Kidney glomerular epithelial cell (primary cell): ENCODE measurements around the gene GRAMD4.
"Not testable (repeated sequence)": the region's sequence is repeated elsewhere in the genome, so short reads cannot be mapped to it uniquely, and the experiment has no call there.

Experiments used
- DNase-seq: peaks from one replicate; lab custom pipeline; 2025; lab: John Stamatoyannopoulos, UW

The GRAMD4 gene

DNA sequence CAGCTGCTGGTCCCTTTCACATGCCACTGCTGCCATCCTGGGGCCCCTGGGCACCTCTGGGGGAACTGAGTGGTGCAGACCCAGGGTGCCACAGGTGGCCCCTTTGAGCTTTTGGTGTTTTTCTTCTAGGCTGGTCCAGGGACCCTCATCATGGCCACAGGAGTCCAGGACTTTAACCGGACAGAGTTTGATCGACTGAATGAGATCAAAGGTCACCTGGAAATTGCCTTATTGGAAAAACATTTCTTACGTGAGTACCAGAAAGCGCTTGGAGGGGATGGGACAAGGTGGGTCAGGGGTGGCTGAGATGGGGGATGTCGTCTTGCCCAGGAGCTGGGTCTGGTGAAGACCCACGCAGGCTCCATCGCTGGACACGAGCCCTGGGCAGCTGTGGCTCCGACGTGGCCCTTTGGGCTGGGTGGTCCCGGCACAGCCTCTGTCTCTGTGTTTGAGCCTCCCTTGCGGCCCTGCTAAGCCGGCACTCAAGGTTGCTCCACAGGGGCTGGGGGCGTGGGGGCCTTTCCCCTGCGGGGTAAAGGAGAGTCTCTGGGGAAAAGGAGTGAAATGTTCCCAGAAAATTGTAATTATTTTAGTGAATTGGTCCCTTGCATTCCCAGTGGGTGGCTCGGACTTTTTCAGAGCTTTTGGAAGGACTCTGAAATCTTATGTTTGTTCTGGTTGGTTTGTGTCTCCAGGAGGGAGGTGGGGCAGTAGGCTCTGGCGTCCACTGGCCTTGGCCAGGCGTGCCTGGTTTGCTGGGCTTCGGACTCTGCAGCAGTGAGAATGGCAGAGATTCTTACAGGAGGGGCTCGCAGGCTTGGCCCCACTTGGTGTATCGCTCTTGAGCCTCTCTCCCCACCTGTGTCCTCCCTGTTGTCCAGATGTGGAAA, 17.8 kb downstream of the GRAMD4 start:
- DNase-seq: no peak

DNA sequence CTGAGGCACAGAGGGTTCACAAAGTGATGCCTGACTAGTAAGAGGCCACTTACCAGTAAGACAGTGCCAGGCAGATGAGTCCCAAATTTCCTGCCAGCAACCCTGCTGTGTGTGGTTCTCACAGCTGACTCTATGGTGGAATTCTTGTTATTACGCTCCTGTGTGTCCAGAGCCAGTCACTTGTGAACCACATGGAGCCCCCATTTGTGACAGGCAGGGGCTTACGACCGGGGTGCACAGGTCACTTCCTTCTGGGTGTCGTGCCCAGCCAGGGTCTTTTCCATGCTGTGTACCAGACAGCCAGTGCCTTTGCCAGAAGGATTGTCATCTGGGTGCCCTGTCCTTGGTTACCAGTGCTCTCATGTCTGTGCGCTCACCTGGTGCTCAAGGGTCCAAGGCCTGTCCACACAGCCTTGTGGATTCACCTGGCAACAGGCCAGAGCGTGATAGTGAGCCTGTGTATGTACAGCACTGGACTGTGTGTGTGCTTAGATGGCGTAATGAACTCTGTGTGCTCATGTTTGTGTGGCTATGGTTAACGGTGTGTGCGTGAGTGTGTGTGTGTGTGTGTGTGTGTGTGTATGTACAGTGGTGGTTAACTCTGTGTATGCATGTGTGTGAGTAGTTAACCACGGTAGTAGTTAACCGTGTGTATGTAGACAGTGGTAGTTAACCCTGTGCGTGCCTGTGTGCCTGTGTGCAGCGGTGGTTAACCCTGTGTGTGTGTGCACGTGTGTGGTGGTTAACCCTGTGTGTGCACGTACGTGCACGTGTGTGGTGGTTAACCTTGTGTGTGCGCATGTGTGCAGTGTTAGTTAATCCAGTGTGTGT, 18.6 kb downstream of the GRAMD4 start:
- no peak for DNase-seq

DNA sequence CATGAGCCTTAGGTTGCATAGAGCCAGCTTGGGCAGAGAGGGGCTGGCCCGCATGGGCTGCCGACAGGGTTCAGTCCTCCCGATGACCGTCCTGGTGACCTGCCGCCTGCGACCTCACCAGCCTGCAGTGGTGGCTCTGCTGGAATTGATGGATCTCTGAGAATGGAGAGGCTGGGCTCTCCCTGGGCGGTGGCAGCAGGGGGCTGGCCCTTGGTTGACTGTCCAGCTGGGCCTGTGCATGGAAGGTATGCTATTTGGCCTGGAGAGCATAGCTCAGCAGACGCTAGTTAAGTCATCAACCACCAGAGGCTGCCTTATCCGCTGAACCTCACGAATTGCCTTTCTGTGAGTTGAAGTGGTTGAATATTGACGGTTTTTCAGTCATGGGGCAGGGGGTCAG, 19.7 kb downstream of the GRAMD4 start:
- DNase-seq: no peak

DNA sequence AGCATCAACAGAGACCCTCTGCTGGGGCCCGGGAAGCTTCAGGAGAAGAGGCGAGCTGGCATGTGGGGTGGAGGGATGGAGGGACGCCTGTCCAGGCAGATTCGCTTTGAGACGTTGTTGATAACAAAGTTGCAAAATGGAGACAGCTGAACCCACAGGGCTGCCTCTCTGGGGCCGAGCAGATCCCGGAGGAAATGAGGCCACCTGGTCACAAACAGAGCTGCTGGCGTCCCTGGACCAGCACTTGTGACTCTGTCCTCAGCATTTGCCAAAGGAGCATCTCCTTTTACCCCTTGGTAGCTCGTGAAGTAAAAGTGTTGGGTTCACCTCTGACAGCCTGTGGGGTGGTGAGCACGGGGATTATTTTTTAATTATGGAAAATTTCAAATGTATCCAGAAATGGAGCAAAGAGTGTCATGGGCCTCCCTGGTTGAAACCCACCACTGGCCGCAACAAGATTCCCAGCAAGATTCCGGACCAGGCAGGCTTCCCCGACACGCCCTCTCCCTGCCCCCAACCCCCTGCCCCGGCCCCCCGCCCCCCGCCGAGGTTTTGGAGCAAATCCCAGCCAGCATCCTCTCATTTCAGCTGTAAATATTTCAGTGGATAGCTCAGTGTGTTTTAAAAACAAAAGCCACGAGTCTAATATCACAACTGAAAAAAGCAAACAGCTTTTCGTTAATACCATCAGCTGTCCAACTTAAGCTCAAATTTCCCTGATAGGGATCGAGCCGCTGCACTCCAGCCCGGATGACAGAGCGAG, 20.3 kb downstream of the GRAMD4 start:
- no peak for DNase-seq

DNA sequence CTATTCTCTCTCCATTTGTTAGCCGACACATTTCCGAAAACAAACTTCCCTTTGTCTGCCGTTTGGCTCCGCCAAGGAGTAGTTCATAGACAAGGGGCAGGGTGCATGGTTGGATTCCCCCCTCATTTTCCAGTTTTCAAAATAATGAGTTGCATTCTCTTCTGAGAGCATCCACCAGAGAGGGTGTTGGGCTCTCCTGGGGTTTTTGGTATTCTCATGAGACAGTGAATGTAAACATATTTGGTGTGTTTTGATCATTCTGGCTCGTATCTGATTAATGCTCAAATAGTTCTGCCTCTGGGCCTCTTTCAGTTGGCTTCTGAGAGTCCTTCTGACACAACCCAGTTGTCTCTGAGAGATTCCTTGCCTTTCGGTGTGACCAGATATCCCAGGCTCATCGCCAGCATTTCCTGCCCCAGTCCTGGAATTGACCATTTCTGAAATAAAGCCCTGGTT, 21.7 kb downstream of the GRAMD4 start:
- no peak for DNase-seq

DNA sequence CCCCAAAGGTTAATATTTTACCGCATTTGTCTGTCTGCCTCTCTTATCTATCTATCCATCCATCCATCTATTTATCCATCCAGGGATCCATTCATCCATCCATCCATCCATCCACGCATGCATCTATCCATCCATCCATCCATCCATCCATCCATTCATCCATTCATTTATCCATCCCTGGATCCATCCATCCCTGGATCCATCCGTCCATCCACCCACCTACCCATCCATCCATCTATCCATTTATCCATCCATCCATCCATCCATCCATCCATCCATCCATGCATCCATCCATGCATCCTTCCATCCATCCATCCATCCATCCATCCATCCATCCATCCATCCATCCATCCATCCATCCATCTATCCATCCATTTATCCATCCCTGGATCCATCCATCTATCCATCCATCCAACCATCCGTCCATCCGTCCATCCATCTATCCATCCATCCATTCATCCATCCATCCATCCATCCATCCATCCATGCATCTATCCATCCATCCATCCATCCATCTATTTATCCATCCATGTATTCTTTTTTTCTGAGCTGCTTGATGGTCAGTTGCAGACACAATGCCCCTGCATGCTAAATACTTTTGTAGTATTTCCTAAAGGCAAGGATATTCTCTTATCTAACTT, 22.8 kb downstream of the GRAMD4 start:
- not testable (repeated sequence) for DNase-seq

DNA sequence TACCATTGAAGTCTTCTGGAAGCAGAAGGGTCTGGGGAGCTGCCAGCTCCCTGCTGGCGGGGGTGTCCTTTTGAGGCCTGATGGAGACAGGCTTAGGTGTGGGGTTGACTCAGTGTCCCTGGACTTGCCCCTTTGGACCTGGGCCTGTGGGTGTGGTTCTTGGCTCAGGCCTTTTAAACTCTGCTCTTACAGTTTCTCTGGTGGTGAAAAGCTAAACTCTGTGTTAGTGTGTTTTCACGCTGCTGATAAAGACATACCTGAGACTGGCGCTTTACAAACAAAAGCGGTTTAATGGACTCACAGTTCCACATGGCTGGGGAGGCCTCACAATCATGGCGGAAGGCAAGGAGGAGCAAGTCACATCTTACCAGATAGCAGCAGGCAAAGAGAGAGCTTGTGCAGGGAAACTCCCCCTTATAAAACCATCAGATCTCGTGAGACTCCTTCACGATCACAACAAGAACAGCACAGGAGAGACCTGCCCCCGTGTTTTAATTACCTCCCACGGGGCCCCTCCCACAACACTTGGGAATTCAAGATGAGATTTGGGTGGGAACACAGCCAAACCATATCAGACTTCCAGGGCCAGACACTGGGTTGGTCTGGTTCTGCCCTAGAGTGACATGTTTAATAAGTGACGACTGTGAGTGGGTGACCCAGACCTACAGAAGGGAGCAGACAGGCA, 26.5 kb downstream of the GRAMD4 start:
- no peak for DNase-seq

DNA sequence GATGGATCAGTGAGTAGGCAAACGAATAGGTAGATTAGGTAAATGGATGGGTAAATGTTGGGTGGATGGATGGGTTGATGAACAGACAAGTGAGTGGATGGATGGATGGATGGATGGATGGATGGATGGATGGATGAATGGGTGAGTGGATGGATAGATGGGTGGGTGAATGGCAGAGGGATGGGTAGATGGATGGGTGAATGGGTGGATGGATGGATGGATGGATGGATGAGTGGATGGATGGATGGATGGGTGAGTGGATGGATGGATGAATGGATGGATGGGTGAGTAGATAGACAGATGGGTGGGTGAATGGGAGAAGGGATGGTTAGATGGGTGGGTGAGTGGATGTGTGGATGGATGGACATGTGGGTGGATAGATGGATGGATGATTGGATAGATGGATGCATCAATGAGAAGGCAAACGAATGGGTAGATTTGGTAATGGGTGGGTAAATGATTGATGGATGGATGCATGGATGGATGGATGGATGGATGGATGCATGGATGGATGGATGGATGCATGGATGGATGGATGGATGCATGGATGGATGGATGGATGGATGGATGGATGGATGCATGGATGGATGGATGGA, 28.1 kb downstream of the GRAMD4 start:
- not testable (repeated sequence) for DNase-seq

DNA sequence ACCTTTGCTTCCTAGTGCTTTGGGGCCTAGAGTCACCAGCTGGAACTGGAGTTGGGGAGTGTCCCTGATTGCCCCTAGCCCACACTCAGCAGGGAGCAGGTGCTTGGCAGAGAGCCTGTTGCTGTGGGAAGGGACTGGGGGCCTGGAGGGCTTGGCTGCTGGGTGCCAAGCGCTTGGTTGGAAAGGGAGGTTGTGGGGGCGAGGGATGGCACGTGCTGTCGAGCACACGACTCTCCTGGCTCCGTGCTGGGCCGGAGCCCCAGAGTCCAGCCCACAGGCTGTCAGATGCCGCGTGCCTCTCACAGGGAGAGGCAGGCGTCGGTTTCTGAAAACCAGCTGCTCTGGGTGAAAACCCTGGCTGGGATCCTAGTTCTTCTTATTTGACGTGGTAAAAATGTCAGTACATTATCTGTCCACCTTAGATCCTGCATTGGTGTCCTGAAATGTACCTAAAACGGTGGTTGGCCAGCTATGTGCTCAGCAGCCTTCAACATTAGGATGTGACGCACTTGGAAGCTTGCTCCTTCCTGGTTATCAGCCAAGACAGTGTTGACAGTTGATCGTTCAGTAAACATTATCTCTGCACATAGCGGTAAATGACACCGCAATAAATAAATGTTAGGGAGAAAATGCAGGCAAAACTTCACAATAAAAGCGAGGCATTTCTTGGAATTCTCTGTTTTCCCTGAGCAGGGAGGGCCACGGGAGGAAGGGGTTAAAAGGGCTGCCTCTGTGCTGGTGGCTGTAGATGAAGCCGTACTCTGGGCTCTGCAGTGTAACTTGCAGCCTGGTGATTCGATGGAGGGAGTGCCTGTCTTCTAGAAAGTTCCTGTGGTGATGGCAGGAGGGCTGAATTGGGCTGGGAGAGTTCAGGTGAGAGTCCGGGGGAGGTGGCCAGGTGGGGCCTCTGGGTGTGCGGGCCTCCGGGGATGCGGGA, 29.2 kb downstream of the GRAMD4 start:
- DNase-seq: no peak

DNA sequence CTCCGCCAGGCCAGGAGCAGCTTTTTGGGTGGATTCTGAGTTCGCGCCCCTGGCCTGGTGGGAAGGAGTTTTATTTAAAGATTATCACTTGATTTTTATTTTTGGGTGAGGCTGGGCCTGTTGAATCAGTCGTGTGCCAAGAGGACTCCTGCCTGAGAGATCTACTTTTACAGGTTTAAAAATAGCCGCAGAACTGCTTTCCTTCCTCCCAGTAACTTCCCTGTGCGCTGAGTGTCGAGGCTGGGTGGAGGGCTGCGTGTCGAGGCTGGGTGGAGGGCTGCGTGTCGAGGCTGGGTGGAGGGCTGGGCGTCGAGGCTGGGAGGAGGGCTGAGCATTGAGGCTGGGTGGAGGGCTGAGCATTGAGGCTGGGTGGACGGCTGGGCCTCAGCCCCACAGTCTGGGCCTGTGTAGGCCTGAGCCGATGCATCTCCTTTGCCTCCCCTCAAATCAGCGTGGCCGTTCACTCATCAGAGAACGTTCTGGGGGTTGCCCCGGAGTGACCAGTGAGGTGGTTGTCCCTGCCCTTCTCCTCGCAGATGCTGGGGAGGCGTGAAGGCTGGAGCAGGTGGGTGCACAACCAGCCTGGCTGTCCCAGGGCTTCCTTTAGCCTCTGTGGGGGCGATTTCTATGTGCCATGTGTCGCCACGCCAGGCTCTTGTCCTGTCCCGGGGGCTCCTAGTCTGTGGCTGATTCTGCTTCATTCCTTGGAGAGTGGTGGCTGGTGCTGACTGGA, 30.1 kb downstream of the GRAMD4 start:
- no peak for DNase-seq

DNA sequence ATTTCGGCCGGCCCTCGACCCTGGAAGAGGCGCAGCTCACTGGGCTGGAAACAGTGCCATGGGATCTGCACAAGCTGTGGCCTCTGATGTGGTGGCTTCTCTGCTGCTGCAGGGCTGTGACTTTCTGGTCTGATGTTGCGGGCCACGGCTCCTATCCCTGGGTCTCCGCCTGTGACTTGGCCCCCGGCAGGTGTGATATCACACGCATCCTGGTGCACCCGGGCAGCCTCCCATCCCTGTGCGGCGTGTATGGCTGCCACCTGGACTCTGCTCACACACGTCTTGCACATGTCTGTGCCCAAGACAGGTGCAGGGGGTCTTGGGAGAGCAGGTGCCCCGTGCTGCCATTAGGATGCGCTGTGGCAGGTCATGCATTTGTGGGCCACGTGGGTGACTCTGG, 31.1 kb downstream of the GRAMD4 start:
- DNase-seq: no peak

DNA sequence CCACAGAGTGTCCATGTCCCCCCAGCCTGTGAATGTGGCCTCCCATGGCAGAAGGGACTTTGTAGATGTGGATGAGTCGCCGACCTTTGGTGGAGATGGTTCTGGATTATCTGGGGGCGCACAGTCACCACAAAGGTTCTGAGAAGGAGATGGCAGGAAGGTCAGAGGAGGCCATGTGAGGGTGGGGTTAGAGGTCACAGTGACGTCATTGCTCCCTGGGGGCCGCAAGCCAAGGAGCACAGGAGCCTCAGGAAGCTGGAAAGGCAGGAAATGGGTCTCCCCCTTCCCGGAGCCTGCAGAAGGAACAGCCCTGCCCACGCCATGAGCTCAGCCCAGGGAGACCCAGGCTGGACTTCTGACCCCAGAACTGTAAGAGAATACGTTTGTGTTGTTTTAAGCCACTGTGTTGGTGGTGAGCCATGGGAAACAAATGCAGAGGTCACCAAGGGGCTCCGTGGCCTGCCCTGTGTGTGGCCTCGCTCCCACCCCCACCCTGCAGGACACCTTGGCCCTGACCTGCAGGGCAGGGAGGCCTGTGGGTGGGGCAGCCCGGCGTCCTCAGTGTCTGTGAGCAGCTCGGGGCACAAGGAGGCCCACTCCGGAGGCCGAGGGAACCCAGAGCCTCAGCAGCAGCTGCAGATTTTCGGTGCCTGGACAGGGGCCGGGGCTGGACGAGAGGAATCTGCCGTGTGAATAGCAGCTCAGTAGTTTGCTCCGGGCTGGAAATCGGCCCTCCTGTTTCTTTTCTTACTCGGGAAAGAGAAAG, 32.1 kb downstream of the GRAMD4 start:
- no peak for DNase-seq

DNA sequence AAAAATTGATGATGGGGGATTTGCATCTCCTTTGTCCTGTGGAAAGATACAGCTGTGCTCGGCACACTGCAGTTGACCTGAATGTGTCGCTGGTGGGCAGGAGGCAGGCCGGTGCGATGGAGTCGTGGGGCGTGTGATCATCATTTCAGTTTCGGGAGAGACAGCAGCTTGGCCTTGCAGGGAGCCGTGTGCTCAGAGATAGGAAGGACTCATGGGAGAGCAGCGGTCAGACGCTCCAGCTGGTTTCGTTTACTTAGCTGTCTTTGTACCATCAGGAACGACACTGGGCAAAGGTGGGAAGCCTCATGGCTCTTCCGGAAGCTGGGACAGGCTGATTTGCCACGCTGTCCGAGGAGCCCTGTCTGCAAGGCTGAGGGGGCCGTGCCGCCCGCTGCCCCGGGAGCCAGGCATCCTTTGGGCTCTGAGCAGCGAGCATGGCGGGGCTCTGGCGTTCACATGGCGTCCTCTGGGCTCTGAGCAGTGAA, 32.7 kb downstream of the GRAMD4 start:
- DNase-seq: no peak

DNA sequence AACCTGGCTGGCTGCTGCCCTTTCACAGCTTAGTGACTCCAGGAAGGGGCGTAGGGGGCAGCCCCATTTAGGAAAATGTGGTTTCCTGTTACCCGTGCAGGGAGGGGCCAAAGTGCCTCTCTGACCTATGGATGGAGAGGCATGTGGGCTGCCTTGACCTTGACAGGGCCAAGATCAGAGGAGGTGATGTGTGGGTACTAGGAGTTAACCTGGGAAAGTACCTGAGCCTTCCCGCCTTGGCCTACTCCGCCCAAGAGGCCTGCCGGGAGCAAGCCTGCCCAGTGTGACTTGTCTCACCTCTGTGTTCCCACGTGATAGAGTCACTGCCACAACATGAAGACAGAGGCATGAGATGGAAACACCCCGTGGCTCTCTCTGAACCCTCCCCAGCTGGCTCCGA, 33.4 kb downstream of the GRAMD4 start:
- DNase-seq: no peak

DNA sequence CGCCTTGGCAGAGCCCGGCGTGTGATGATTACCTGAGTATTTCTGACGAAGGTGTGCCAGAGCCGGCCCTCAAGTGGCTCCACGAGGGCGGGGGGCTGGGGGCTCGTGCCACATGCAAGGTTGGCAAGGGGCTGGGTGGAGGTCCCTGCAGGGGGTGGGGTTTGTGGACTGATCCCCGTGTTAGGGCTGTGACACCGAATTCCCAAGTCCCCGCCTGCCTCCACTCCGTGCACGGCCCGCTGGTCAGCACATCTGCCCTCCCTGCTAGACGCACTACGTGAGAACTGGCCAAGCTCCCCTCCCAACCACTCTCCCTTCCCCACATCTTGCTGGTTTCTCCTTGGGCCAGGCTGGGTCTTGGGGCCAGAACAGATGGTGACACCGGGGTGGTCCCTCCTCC, 34.2 kb downstream of the GRAMD4 start:
- DNase-seq: no peak

DNA sequence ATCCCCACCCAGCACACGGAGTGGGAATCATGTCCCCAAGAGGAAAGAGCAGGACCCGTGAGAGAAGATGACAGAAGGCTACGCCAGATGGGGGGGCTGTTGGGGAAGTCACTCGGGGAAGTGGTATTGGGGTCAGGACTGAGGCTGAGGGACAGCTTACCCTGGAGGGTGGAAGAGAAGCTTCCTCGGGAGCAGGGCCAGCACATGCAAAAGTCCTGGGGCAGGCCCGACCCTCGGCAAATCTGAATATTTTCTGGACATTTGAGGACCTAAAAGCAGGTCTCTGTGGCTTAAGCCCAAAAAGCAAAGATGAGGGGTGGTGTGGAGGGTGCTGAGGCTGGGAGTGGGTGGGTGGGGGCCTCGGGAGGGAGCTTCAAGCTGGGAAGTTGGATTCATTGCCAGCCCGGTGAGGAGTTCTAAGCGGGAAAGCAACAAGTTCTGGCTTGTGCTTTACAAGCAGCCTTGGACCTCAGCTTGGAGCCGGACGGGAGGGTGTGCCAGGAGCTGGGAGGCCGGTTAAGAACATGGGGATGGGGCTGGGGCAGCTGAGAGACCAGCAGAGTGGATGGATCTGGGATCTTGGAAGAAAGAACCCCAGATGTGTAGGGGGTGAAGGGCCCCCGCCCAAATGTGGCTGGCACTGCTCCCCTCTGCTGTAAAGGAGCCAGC, 34.9 kb downstream of the GRAMD4 start:
- DNase-seq: no peak

DNA sequence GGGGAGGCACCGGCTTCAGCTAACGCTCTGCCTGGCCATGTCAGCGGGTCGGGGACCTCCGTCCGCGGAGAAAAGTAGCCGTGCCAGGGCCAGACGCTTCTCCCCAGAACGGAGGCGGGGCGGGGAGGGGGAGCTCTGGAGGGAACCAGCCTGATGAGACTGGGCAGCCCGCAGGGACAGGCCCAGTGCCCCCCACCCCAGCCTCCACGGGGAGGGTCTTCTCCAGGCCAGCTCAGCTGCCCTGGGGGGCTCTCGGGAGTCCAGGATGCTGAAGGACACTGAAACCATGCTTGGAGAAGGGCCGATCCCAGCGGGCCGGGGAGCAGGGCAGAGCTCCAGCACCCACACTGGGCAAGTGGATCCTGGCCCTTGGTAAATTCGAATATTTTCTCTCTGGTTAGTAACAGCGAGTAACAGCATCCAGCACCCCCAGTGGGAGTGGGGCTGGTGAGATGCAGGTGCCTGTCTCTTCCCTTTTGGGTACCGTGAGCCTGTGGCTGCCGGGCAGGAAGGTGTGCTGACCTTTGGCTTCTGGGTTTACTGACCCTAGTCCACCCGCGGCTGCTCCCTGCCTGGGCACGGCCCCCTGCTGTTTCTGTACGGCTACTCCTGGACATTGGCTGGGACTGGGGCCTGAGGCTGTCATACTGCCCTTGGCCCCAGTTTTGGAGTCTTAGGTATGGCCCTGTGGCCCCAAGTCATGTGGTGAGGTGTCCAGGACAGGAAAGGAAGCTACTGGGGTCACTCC, 35.8 kb downstream of the GRAMD4 start:
- no peak for DNase-seq
